ENCODE results near the gene PDZK1.

PDZK1 gene

GRCh38 chr1:145695821-145696629 is 11.1 kb downstream of the PDZK1 start:
- TF ChIP-seq, protein P1, sequence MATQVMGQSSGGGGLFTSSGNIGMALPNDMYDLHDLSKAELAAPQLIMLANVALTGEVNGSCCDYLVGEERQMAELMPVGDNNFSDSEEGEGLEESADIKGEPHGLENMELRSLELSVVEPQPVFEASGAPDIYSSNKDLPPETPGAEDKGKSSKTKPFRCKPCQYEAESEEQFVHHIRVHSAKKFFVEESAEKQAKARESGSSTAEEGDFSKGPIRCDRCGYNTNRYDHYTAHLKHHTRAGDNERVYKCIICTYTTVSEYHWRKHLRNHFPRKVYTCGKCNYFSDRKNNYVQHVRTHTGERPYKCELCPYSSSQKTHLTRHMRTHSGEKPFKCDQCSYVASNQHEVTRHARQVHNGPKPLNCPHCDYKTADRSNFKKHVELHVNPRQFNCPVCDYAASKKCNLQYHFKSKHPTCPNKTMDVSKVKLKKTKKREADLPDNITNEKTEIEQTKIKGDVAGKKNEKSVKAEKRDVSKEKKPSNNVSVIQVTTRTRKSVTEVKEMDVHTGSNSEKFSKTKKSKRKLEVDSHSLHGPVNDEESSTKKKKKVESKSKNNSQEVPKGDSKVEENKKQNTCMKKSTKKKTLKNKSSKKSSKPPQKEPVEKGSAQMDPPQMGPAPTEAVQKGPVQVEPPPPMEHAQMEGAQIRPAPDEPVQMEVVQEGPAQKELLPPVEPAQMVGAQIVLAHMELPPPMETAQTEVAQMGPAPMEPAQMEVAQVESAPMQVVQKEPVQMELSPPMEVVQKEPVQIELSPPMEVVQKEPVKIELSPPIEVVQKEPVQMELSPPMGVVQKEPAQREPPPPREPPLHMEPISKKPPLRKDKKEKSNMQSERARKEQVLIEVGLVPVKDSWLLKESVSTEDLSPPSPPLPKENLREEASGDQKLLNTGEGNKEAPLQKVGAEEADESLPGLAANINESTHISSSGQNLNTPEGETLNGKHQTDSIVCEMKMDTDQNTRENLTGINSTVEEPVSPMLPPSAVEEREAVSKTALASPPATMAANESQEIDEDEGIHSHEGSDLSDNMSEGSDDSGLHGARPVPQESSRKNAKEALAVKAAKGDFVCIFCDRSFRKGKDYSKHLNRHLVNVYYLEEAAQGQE (IDR thresholded peaks at IDR 0.05; ENCODE audit: insufficient read depth in 1 of 2, low read depth in 2 of 2, low read length in 2 of 2) = no peak
- no peak for TF ChIP-seq FOXP2 (optimal IDR thresholded peaks at IDR 0.05; ENCODE audit: borderline replicate concordance, extremely low read depth, extremely low read length, insufficient read depth)
- no peak for TF ChIP-seq POLR2AphosphoS5 (IDR thresholded peaks at IDR 0.05; ENCODE audit: low read depth, low read length)

- TF ChIP-seq, protein P1 (IDR thresholded peaks at IDR 0.05; ENCODE audit: insufficient read depth in 1 of 2, low read depth in 2 of 2, low read length in 2 of 2) = no peak
- no peak for TF ChIP-seq POLR2AphosphoS5 (IDR thresholded peaks at IDR 0.05; ENCODE audit: low read depth, low read length)
- TF ChIP-seq FOXP2 (optimal IDR thresholded peaks at IDR 0.05; ENCODE audit: borderline replicate concordance, extremely low read depth, extremely low read length, insufficient read depth) = no peak
- TF ChIP-seq SIN3A (IDR thresholded peaks at IDR 0.05; ENCODE audit: borderline replicate concordance, insufficient read depth, low read length) = no peak
- no peak for TF ChIP-seq TAF1 (IDR thresholded peaks at IDR 0.05; ENCODE audit: borderline replicate concordance, insufficient read depth, low read length)
Measured at GRCh38 chr1:145692785-145693443, 14.3 kb downstream of the PDZK1 start.

GRCh38 chr1:145690587-145691558 is 16.3 kb downstream of the PDZK1 start:
- TF ChIP-seq, protein P1 (IDR thresholded peaks at IDR 0.05; ENCODE audit: insufficient read depth in 1 of 2, low read depth in 2 of 2, low read length in 2 of 2) = no peak
- TF ChIP-seq POLR2AphosphoS5 (IDR thresholded peaks at IDR 0.05; ENCODE audit: low read depth, low read length) (no peak), FOXP2 (optimal IDR thresholded peaks at IDR 0.05; ENCODE audit: borderline replicate concordance, extremely low read depth, extremely low read length, insufficient read depth) (no peak), TAF1 (IDR thresholded peaks at IDR 0.05; ENCODE audit: borderline replicate concordance, insufficient read depth, low read length) (no peak), SIN3A (IDR thresholded peaks at IDR 0.05; ENCODE audit: borderline replicate concordance, insufficient read depth, low read length) (no peak; the same call in 1 of the 2 replicates)

- TF ChIP-seq POLR2AphosphoS5 (IDR thresholded peaks at IDR 0.05; ENCODE audit: low read depth, low read length) (no peak), TAF1 (IDR thresholded peaks at IDR 0.05; ENCODE audit: borderline replicate concordance, insufficient read depth, low read length) (no peak), FOXP2 (optimal IDR thresholded peaks at IDR 0.05; ENCODE audit: borderline replicate concordance, extremely low read depth, extremely low read length, insufficient read depth) (no peak), SIN3A (IDR thresholded peaks at IDR 0.05; ENCODE audit: borderline replicate concordance, insufficient read depth, low read length) (no peak)
- TF ChIP-seq, protein P1 (IDR thresholded peaks at IDR 0.05; ENCODE audit: insufficient read depth in 1 of 2, low read depth in 2 of 2, low read length in 2 of 2) = no peak
Measured at GRCh38 chr1:145689922-145690321, 17.2 kb downstream of the PDZK1 start.
